Measurements from ENCODE around the gene TSPYL6. TPM values are rescaled to one million over a fixed set of nuclear protein-coding genes. Genes with fewer than 3 reads are reported as not detected.
A peak's percentile ranks its signal among the peaks of the same experiment; 100 is the strongest.
"Not testable (repeated sequence)": the region's sequence is repeated elsewhere in the genome, so short reads cannot be mapped to it uniquely, and the experiment has no call there.

Gene TSPYL6
- total RNA-seq, 1 donor from 2014 or later, result not detected

GRCh38 chr2:54295911-54296310 lies 39.9 kb upstream of the TSPYL6 start:
- H3K9me3 ChIP-seq (ENCODE audit: insufficient read depth, low read depth, low read length), result no peaks in the 10 kb centered on the region
- peaks cover 11% of the 10 kb centered on the region for H3K27me3 Mint-ChIP-seq (ENCODE audit: low read depth, unreplicated experiment)
- no peaks in the 10 kb centered on the region for H3K79me2 ChIP-seq (ENCODE audit: insufficient read depth, low read length)
- H3K4me3 Mint-ChIP-seq (ENCODE audit: unreplicated experiment), result no peak overlapping the region
- H3K36me3 Mint-ChIP-seq (ENCODE audit: low read depth, unreplicated experiment), result no peaks in the 10 kb centered on the region
- H3K4me3 ChIP-seq (ENCODE audit: insufficient read depth, low read depth, low read length), result no peak overlapping the region
- no peak overlapping the region for H3K4me2 ChIP-seq (ENCODE audit: low read length)
- H3K9ac ChIP-seq (ENCODE audit: low read length), result no peak overlapping the region
- no peak overlapping the region for H3K27ac ChIP-seq (ENCODE audit: low read depth, low read length)
- DNase-seq (ENCODE audit: low read depth), result no peak
- no peak overlapping the region for H2AFZ ChIP-seq (ENCODE audit: low read depth, low read length)
- no peaks in the 10 kb centered on the region for H4K20me1 ChIP-seq (ENCODE audit: insufficient read depth, low read length)
- H3K36me3 ChIP-seq (ENCODE audit: insufficient read depth, low read length), result no peaks in the 10 kb centered on the region
- H3K27me3 ChIP-seq (ENCODE audit: insufficient read depth, low read length), result no peaks in the 10 kb centered on the region
- peaks cover 2% of the 10 kb centered on the region for H3K9me3 Mint-ChIP-seq (ENCODE audit: unreplicated experiment)
- H3K4me1 Mint-ChIP-seq (ENCODE audit: low read depth, unreplicated experiment), result peaks cover 2% of the 10 kb centered on the region
- FAIRE-seq, result no peak
- TF ChIP-seq CTCF (IDR thresholded peaks at IDR 0.05; ENCODE audit: insufficient read depth, low read depth, low read length) (no peak), EZH2 (IDR thresholded peaks at IDR 0.05; ENCODE audit: insufficient read depth, low read length) (no peak)
- H3K27ac Mint-ChIP-seq (ENCODE audit: unreplicated experiment), result no peak overlapping the region
- H3K4me1 ChIP-seq (ENCODE audit: insufficient read depth, low read length), result no peaks in the 10 kb centered on the region

- H3K9ac ChIP-seq (ENCODE audit: low read length); FAIRE-seq; H3K9me3 ChIP-seq (ENCODE audit: insufficient read depth, low read depth, low read length); H3K27ac Mint-ChIP-seq (ENCODE audit: unreplicated experiment); H4K20me1 ChIP-seq (ENCODE audit: insufficient read depth, low read length); DNase-seq (ENCODE audit: low read depth); H3K36me3 Mint-ChIP-seq (ENCODE audit: low read depth, unreplicated experiment); H3K4me3 ChIP-seq (ENCODE audit: insufficient read depth, low read depth, low read length); H3K9me3 Mint-ChIP-seq (ENCODE audit: unreplicated experiment); H3K4me1 Mint-ChIP-seq (ENCODE audit: low read depth, unreplicated experiment); H3K27ac ChIP-seq (ENCODE audit: low read depth, low read length); H3K4me1 ChIP-seq (ENCODE audit: insufficient read depth, low read length); H3K27me3 ChIP-seq (ENCODE audit: insufficient read depth, low read length); H2AFZ ChIP-seq (ENCODE audit: low read depth, low read length); H3K4me2 ChIP-seq (ENCODE audit: low read length); H3K4me3 Mint-ChIP-seq (ENCODE audit: unreplicated experiment); H3K79me2 ChIP-seq (ENCODE audit: insufficient read depth, low read length); H3K36me3 ChIP-seq (ENCODE audit: insufficient read depth, low read length): not testable (repeated sequence)
- H3K27me3 Mint-ChIP-seq (ENCODE audit: low read depth, unreplicated experiment), result peaks cover 17% of the 10 kb centered on the region
Measured at GRCh38 chr2:54294665-54295064, 38.6 kb upstream of the TSPYL6 start.

GRCh38 chr2:54290356-54291025 lies 34.5 kb upstream of the TSPYL6 start:
- DNase-seq (ENCODE audit: low read depth) (no peak), FAIRE-seq (no peak)
- no peak for TF ChIP-seq CTCF (IDR thresholded peaks at IDR 0.05; ENCODE audit: insufficient read depth, low read depth, low read length)
- peak; percentile 24 for TF ChIP-seq EZH2 (IDR thresholded peaks at IDR 0.05; ENCODE audit: insufficient read depth, low read length)
- Histone ChIP-seq H3K36me3 (ENCODE audit: insufficient read depth, low read length) (no peaks in the 10 kb centered on the region), H2AFZ (ENCODE audit: low read depth, low read length) (no peak overlapping the region), H3K27me3 (ENCODE audit: insufficient read depth, low read length) (peaks cover 11% of the 10 kb centered on the region), H3K27ac (ENCODE audit: low read depth, low read length) (no peak overlapping the region), H3K9me3 (ENCODE audit: insufficient read depth, low read depth, low read length) (no peaks in the 10 kb centered on the region), H3K9ac (ENCODE audit: low read length) (no peak overlapping the region), H3K79me2 (ENCODE audit: insufficient read depth, low read length) (no peaks in the 10 kb centered on the region), H3K4me3 (ENCODE audit: insufficient read depth, low read depth, low read length) (peak overlapping the region; percentile 38), H3K4me2 (ENCODE audit: low read length) (peak overlapping the region; percentile 70), H4K20me1 (ENCODE audit: insufficient read depth, low read length) (no peaks in the 10 kb centered on the region), H3K4me1 (ENCODE audit: insufficient read depth, low read length) (no peaks in the 10 kb centered on the region)
- Mint-ChIP-seq H3K4me1 (ENCODE audit: low read depth, unreplicated experiment) (no peaks in the 10 kb centered on the region), H3K27me3 (ENCODE audit: low read depth, unreplicated experiment) (peaks cover 17% of the 10 kb centered on the region), H3K9me3 (ENCODE audit: unreplicated experiment) (no peaks in the 10 kb centered on the region), H3K36me3 (ENCODE audit: low read depth, unreplicated experiment) (no peaks in the 10 kb centered on the region), H3K4me3 (ENCODE audit: unreplicated experiment) (no peak overlapping the region), H3K27ac (ENCODE audit: unreplicated experiment) (no peak overlapping the region)
